HepG2 (cell line): ENCODE measurements around the gene LGALS8. TPM values are rescaled to one million over a fixed set of nuclear protein-coding genes. Genes with fewer than 3 reads are reported as not detected.

Experiments used
- HNRNPL ChIP-seq: fragments of 200-400 bp; formaldehyde crosslinking; IDR thresholded peaks from 2 replicates; pipeline ENCODE4 v1.6.1; 2017; ENCODE audit warnings: mild to moderate bottlenecking, low read depth, low read length
- IKZF4 ChIP-seq: sonication (generic); formaldehyde crosslinking; IDR thresholded peaks from 2 replicates; pipeline ENCODE4 v1.5.1; 2020; ENCODE audit warnings: borderline replicate concordance, mild to moderate bottlenecking, low read depth, missing genetic modification reagents; ENCODE audit errors: not compliant biosample characterization
- MZF1 ChIP-seq: sonication (generic); formaldehyde crosslinking; IDR thresholded peaks from 2 replicates; pipeline ENCODE4 v1.8.1; 2023; ENCODE audit warnings: mild to moderate bottlenecking, missing genetic modification reagents, borderline replicate concordance
- PHF20 ChIP-seq: sonication (generic); formaldehyde crosslinking; IDR thresholded peaks from 2 replicates; pipeline ENCODE4 v1.5.0; 2020; ENCODE audit warnings: mild to moderate bottlenecking, missing genetic modification reagents
- PLRG1 ChIP-seq: fragments of 450-650 bp; conservative IDR thresholded peaks from 2 replicates; pipeline ENCODE4 v1.6.1; 2016
- RBAK ChIP-seq: sonication (generic); formaldehyde crosslinking; IDR thresholded peaks from 2 replicates; pipeline ENCODE4 v1.5.1; 2020; ENCODE audit warnings: mild to moderate bottlenecking, missing genetic modification reagents
- RFX5 ChIP-seq: IDR thresholded peaks from 2 replicates; pipeline ENCODE4 v1.6.1; 2011; ENCODE audit warnings: low read depth, low read length, improper control_type of control experiment
- ZKSCAN1 ChIP-seq: fragments of 150-350 bp; IDR thresholded peaks from 2 replicates; pipeline ENCODE4 v1.6.1; 2014; ENCODE audit warnings: low read length
- ZMYM2 ChIP-seq: sonication (generic); formaldehyde crosslinking; IDR thresholded peaks from 2 replicates; pipeline ENCODE4 v1.8.0; 2022; ENCODE audit warnings: mild to moderate bottlenecking, missing genetic modification reagents
- ZNF225 ChIP-seq: sonication (generic); formaldehyde crosslinking; IDR thresholded peaks from 2 replicates; pipeline ENCODE4 v1.4.0; 2020; ENCODE audit warnings: mild to moderate bottlenecking, missing genetic modification reagents
- ZNF251 ChIP-seq: sonication (generic); formaldehyde crosslinking; IDR thresholded peaks from 2 replicates; pipeline ENCODE4 v1.9.0; 2021; ENCODE audit warnings: mild to moderate bottlenecking, missing genetic modification reagents
- ZNF451 ChIP-seq: sonication (generic); formaldehyde crosslinking; IDR thresholded peaks from 2 replicates; pipeline ENCODE4 v1.5.0; 2020; ENCODE audit warnings: mild to moderate bottlenecking, missing genetic modification reagents
- ZNF768 ChIP-seq: sonication (generic); formaldehyde crosslinking; IDR thresholded peaks from 2 replicates; pipeline ENCODE4 v1.4.0; 2020; ENCODE audit warnings: missing genetic modification reagents
- ZNF883 ChIP-seq: sonication (generic); formaldehyde crosslinking; IDR thresholded peaks from 2 replicates; pipeline ENCODE4 v1.5.1; 2020; ENCODE audit warnings: mild to moderate bottlenecking, missing genetic modification reagents; ENCODE audit errors: not compliant biosample characterization
- ZSCAN12 ChIP-seq: sonication (generic); formaldehyde crosslinking; IDR thresholded peaks from 2 replicates; pipeline ENCODE4 v1.9.0; 2021; ENCODE audit warnings: mild to moderate bottlenecking, missing genetic modification reagents
- polyA plus RNA-seq, 8 experiments: library from polyadenylated mRNA; depleted of rRNA in 3 of 8; stranded (reverse) in 7 of 8; unstranded in 1 of 8; fragments of >200 nt; fragmentation: Illumina TruSeq in 4 of 8; extraction: Trizol in 4 of 8; gene quantifications; 2 replicates each; pipeline versions ENCODE4 v1.2.1 to v1.2.3, GENCODE V29; 2011 to 2016; ENCODE audit warnings: low read depth in 4 of 8, missing spikeins in 1 of 8, mixed read lengths in 1 of 8; ENCODE audit not compliant: insufficient read depth in 1 of 8
- total RNA-seq, 5 experiments: library from RNA; depleted of rRNA; stranded (reverse); fragments of >200 nt; fragmentation: Illumina TruSeq; extraction: Trizol; gene quantifications; 2 replicates each; pipeline ENCODE4 v1.2.3, GENCODE V29; 2016; ENCODE audit warnings: low read depth in 1 of 5
- TF ChIP-seq, protein P1 (sequence below): sonication (generic); formaldehyde crosslinking; IDR thresholded peaks from 2 replicates; pipeline ENCODE4 v1.5.1; 2020; ENCODE audit warnings: missing genetic modification reagents, mild to moderate bottlenecking, borderline replicate concordance
- TF ChIP-seq, protein P2 (sequence below): sonication (generic); formaldehyde crosslinking; IDR thresholded peaks from 2 replicates; pipeline ENCODE4 v1.8.0; 2022; ENCODE audit warnings: missing genetic modification reagents, mild to moderate bottlenecking, borderline replicate concordance
- TF ChIP-seq, protein P3 (sequence below): sonication (generic); formaldehyde crosslinking; IDR thresholded peaks from 2 replicates; pipeline ENCODE4 v1.8.1; 2023; ENCODE audit warnings: mild to moderate bottlenecking, moderate library complexity, missing genetic modification reagents
- TF ChIP-seq, protein P4 (sequence below): sonication (generic); formaldehyde crosslinking; IDR thresholded peaks from 2 replicates; pipeline ENCODE4; 2020; ENCODE audit warnings: missing genetic modification reagents, mild to moderate bottlenecking, borderline replicate concordance
- TF ChIP-seq, protein P5 (sequence below): sonication (generic); formaldehyde crosslinking; IDR thresholded peaks from 2 replicates; pipeline ENCODE4 v1.4.0; 2020; ENCODE audit warnings: missing genetic modification reagents, borderline replicate concordance

Gene LGALS8
- total and polyA plus RNA-seq, 2 of the 13 experiments (the other 11 are each of a cell fraction or from before 2014, with no cell fraction given): 29.3 to 185 TPM

DNA sequence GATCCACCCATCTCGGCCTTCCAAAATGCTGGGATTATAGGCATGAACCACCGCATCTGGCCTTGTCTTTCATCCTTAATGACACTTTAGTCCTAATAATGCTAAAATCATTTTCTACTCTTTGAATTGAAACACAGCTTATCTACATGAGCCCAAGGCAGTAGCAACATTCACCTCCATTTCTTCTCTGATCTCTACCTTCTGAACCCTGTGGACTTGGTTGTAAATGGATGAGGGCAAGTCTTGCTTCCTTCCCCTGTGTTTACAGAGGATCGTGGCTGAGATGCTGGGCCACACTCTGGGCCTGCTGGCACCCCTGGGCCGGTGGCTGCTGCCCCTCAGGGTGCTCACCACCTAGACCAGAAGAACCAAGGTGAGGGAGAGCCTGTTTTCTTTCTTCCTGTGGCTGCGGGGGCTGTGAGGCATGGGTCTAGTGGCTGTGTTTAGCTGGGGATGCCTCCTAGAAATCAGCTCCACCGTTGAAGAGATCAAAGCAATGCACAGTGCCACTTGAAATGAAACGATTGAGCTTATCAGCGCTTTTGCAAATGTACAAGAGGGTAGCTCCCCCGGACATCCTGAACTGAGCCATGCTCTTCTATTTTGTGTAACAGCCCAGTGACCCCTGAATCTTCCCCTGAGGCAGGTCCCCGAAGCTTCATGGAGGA, 32.2 kb upstream of the LGALS8 start (continued):
- TF ChIP-seq, protein P1, sequence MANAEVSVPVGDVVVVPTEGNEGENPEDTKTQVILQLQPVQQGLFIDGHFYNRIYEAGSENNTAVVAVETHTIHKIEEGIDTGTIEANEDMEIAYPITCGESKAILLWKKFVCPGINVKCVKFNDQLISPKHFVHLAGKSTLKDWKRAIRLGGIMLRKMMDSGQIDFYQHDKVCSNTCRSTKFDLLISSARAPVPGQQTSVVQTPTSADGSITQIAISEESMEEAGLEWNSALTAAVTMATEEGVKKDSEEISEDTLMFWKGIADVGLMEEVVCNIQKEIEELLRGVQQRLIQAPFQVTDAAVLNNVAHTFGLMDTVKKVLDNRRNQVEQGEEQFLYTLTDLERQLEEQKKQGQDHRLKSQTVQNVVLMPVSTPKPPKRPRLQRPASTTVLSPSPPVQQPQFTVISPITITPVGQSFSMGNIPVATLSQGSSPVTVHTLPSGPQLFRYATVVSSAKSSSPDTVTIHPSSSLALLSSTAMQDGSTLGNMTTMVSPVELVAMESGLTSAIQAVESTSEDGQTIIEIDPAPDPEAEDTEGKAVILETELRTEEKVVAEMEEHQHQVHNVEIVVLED (CRISPR knock-in tag): no peak
- TF ChIP-seq ZKSCAN1: no peak
- TF ChIP-seq, protein P2, sequence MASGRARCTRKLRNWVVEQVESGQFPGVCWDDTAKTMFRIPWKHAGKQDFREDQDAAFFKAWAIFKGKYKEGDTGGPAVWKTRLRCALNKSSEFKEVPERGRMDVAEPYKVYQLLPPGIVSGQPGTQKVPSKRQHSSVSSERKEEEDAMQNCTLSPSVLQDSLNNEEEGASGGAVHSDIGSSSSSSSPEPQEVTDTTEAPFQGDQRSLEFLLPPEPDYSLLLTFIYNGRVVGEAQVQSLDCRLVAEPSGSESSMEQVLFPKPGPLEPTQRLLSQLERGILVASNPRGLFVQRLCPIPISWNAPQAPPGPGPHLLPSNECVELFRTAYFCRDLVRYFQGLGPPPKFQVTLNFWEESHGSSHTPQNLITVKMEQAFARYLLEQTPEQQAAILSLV (CRISPR knock-in tag): no peak
- no peak for TF ChIP-seq ZNF451 (CRISPR knock-in tag)
- TF ChIP-seq, protein P3, sequence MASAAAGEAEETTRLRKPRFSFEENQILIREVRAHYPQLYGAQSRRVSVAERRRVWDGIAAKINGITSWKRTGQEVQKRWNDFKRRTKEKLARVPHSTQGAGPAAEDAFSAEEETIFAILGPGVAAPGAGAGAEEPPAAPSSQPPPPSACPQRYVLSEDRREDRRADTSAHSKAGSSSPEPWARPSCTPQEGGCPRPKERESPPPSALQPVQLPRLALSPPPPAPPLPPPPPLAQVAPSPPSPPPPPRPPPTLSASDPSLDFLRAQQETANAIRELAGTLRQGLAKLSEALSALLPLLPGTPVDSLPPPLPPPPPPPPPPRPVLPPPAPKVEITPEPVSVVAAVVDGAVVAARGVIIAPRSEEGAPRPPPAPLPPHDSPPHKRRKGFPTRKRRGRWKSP (CRISPR knock-in tag): no peak
- no peak for TF ChIP-seq RFX5
- no peak for TF ChIP-seq IKZF4 (CRISPR knock-in tag)
- TF ChIP-seq ZMYM2 (CRISPR knock-in tag): no peak
- no peak for TF ChIP-seq RBAK (CRISPR knock-in tag)
- no peak for TF ChIP-seq ZNF883 (CRISPR knock-in tag)
- TF ChIP-seq MZF1 (CRISPR knock-in tag): no peak
- no peak for TF ChIP-seq PLRG1
- TF ChIP-seq ZNF768 (CRISPR knock-in tag): peak; percentile 73; the same call in 1 of the 2 replicates
- no peak for TF ChIP-seq PHF20
- TF ChIP-seq, protein P4, sequence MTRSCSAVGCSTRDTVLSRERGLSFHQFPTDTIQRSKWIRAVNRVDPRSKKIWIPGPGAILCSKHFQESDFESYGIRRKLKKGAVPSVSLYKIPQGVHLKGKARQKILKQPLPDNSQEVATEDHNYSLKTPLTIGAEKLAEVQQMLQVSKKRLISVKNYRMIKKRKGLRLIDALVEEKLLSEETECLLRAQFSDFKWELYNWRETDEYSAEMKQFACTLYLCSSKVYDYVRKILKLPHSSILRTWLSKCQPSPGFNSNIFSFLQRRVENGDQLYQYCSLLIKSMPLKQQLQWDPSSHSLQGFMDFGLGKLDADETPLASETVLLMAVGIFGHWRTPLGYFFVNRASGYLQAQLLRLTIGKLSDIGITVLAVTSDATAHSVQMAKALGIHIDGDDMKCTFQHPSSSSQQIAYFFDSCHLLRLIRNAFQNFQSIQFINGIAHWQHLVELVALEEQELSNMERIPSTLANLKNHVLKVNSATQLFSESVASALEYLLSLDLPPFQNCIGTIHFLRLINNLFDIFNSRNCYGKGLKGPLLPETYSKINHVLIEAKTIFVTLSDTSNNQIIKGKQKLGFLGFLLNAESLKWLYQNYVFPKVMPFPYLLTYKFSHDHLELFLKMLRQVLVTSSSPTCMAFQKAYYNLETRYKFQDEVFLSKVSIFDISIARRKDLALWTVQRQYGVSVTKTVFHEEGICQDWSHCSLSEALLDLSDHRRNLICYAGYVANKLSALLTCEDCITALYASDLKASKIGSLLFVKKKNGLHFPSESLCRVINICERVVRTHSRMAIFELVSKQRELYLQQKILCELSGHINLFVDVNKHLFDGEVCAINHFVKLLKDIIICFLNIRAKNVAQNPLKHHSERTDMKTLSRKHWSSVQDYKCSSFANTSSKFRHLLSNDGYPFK (CRISPR knock-in tag): no peak
- TF ChIP-seq ZNF225 (CRISPR knock-in tag): no peak
- TF ChIP-seq, protein P5, sequence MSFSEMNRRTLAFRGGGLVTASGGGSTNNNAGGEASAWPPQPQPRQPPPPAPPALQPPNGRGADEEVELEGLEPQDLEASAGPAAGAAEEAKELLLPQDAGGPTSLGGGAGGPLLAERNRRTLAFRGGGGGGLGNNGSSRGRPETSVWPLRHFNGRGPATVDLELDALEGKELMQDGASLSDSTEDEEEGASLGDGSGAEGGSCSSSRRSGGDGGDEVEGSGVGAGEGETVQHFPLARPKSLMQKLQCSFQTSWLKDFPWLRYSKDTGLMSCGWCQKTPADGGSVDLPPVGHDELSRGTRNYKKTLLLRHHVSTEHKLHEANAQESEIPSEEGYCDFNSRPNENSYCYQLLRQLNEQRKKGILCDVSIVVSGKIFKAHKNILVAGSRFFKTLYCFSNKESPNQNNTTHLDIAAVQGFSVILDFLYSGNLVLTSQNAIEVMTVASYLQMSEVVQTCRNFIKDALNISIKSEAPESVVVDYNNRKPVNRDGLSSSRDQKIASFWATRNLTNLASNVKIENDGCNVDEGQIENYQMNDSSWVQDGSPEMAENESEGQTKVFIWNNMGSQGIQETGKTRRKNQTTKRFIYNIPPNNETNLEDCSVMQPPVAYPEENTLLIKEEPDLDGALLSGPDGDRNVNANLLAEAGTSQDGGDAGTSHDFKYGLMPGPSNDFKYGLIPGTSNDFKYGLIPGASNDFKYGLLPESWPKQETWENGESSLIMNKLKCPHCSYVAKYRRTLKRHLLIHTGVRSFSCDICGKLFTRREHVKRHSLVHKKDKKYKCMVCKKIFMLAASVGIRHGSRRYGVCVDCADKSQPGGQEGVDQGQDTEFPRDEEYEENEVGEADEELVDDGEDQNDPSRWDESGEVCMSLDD (CRISPR knock-in tag): no peak
- no peak for TF ChIP-seq ZNF251 (CRISPR knock-in tag)
- no peak for TF ChIP-seq ZSCAN12
- TF ChIP-seq HNRNPL: no peak
